HCT116 (cell line): Measurements from ENCODE around the gene OXCT1. TPM values are rescaled to one million over a fixed set of nuclear protein-coding genes. Genes with fewer than 3 reads are reported as not detected.

Source experiments
- ATAC-seq: fragments of 200-7000 bp; cut with Tn5 transposase; 2 replicates; pipeline ENCODE4 v1.9.1; 2020; ENCODE audit warnings: mild to moderate bottlenecking, moderate library complexity
- BruUV-seq: library from RNA; stranded (reverse); fragments of 400-500 nt; replicated peaks from 2 replicates; lab custom pipeline; 2021; lab: Mats Ljungman, UMichigan
- CTCF ChIA-PET: fragments of 300-600 bp; sonication (Branson Sonifier 250); formaldehyde crosslinking; loops from one replicate; lab custom pipeline; 2021; ENCODE audit warnings: antibody characterized with exemption; lab: Charles Lee
- POLR2A ChIA-PET: fragments of 300-600, 350-600 bp; sonication (Branson Sonifier 250); formaldehyde crosslinking; loops from one replicate; lab custom pipeline; 2021; ENCODE audit warnings: antibody characterized with exemption; lab: Charles Lee
- RAD21 ChIA-PET, 2 experiments: fragments of 300-600 bp; sonication (Branson Sonifier 250); formaldehyde crosslinking; loops; one replicate each; lab custom pipeline; 2023; ENCODE audit warnings: low total read pairs in 2 of 2; ENCODE audit not compliant: uncharacterized antibody in 2 of 2, unreplicated experiment in 2 of 2, low non-redundant PET in 1 of 2; lab: Charles Lee
- DNase-seq: peaks from one replicate; pipeline ENCODE4 v3.0.0-alpha.2; 2010; ENCODE audit warnings: low read depth, low spot score
- H2AFZ ChIP-seq: fragments of 200-600 bp; shearing (Covaris generic), sonication (generic); 2 replicates; pipeline ENCODE4 v1.6.1; 2017; ENCODE audit warnings: low read depth, mixed run types, mixed read lengths, antibody characterized with exemption, low read length; ENCODE audit not compliant: poor library complexity, severe bottlenecking
- H3K27ac ChIP-seq: 2 replicates; pipeline ENCODE4 v1.5.1; 2012; ENCODE audit warnings: low read depth, low read length
- H3K27me3 ChIP-seq: fragments of 200-600 bp; sonication (generic); 2 replicates; pipeline ENCODE4 v1.6.1; 2016; ENCODE audit warnings: mixed run types, low read length, mixed read lengths; ENCODE audit not compliant: insufficient read depth
- H3K36me3 ChIP-seq, 2 experiments: fragments of 200-500 bp in 1 of 2; fragments of 200-600 bp in 1 of 2; sonication (Bioruptor generic) in 1 of 2; sonication (generic) in 1 of 2; 2 replicates each; pipeline versions ENCODE4 v1.5.1 to v1.6.1; 2014 to 2016; ENCODE audit warnings: low read length in 2 of 2, inconsistent platforms in 1 of 2, mixed read lengths in 1 of 2, mixed run types in 1 of 2; ENCODE audit not compliant: insufficient read depth in 2 of 2, control insufficient read depth in 1 of 2
- H3K4me1 ChIP-seq, 2 experiments: fragments of 200-600 bp in 1 of 2; sonication (generic) in 1 of 2; 2 replicates each; pipeline versions ENCODE4 v1.5.1 to v1.6.1; 2012 to 2017; ENCODE audit warnings: low read length in 2 of 2, inconsistent platforms in 1 of 2, mild to moderate bottlenecking in 1 of 2, mixed read lengths in 1 of 2, mixed run types in 1 of 2, moderate library complexity in 1 of 2; ENCODE audit not compliant: insufficient read depth in 2 of 2, control insufficient read depth in 1 of 2
- H3K4me2 ChIP-seq: fragments of 200-600 bp; sonication (generic); 2 replicates; pipeline ENCODE4 v1.6.1; 2017; ENCODE audit warnings: mixed run types, low read length, mixed read lengths
- H3K4me3 ChIP-seq, 2 experiments: fragments of 200-600 bp in 1 of 2; sonication (generic) in 1 of 2; replicated peaks in 1 of 2; 2 replicates each; pipeline ENCODE4 v1.5.1; 2011 to 2016; ENCODE audit warnings: low read length in 2 of 2, control low read depth in 1 of 2, low read depth in 1 of 2, mild to moderate bottlenecking in 1 of 2, mixed read lengths in 1 of 2, mixed run types in 1 of 2
- H3K79me2 ChIP-seq: fragments of 200-600 bp; sonication (generic); 2 replicates; pipeline ENCODE4 v1.6.1; 2017; ENCODE audit warnings: mild to moderate bottlenecking, mixed run types, low read length, moderate library complexity, mixed read lengths; ENCODE audit not compliant: insufficient read depth
- H3K9ac ChIP-seq: fragments of 200-600 bp; sonication (generic); 2 replicates; pipeline ENCODE4 v1.6.1; 2016; ENCODE audit warnings: low read length, mixed read lengths
- H3K9me2 ChIP-seq: fragments of 200-600 bp; sonication (generic), shearing (Covaris generic); 2 replicates; pipeline ENCODE4 v1.6.1; 2017; ENCODE audit warnings: mixed run types, mild to moderate bottlenecking, moderate library complexity; ENCODE audit not compliant: insufficient read depth
- H3K9me3 ChIP-seq, 2 experiments: fragments of 200-500 bp in 1 of 2; fragments of 200-600 bp in 1 of 2; sonication (Bioruptor generic) in 1 of 2; sonication (generic) in 1 of 2; 2 replicates each; pipeline ENCODE4 v1.6.1; 2014 to 2017; ENCODE audit warnings: low read length in 2 of 2, mixed read lengths in 2 of 2, inconsistent platforms in 1 of 2, low read depth in 1 of 2, mild to moderate bottlenecking in 1 of 2, mixed run types in 1 of 2, moderate library complexity in 1 of 2; ENCODE audit not compliant: control insufficient read depth in 1 of 2, insufficient read depth in 1 of 2
- H4K20me1 ChIP-seq: fragments of 200-600 bp; sonication (generic), shearing (Covaris generic); 2 replicates; pipeline ENCODE4 v1.6.1; 2017; ENCODE audit warnings: mixed run types, mild to moderate bottlenecking, moderate library complexity; ENCODE audit not compliant: insufficient read depth
- CEBPB ChIP-seq: IDR thresholded peaks from 2 replicates; pipeline ENCODE4 v1.6.1; 2012; ENCODE audit warnings: low read depth
- EGR1 ChIP-seq: IDR thresholded peaks from 2 replicates; pipeline ENCODE4 v1.6.1; 2012; ENCODE audit warnings: low read depth
- ELF1 ChIP-seq: IDR thresholded peaks from 2 replicates; pipeline ENCODE4 v1.6.1; 2012; ENCODE audit warnings: low read depth, borderline replicate concordance
- EZH2 ChIP-seq: fragments of 200-600 bp; sonication (generic); IDR thresholded peaks from 2 replicates; pipeline ENCODE4 v1.6.1; 2017; ENCODE audit warnings: antibody characterized with exemption, mixed run types
- EZH2phosphoT487 ChIP-seq: fragments of 200-600 bp; IDR thresholded peaks from 2 replicates; pipeline ENCODE4 v1.6.1; 2018; ENCODE audit warnings: antibody characterized with exemption, borderline replicate concordance
- FOSL1 ChIP-seq: IDR thresholded peaks from 2 replicates; pipeline ENCODE4 v1.6.1; 2012; ENCODE audit warnings: low read depth
- JUND ChIP-seq: IDR thresholded peaks from 2 replicates; pipeline ENCODE4 v1.6.1; 2012
- POLR2AphosphoS5 ChIP-seq: IDR thresholded peaks from 2 replicates; pipeline ENCODE4 v1.6.1; 2011; ENCODE audit warnings: mild to moderate bottlenecking, low read depth, low read length, moderate library complexity
- RAD21 ChIP-seq: IDR thresholded peaks from 2 replicates; pipeline ENCODE4 v1.6.1; 2012; ENCODE audit warnings: low read depth, mild to moderate bottlenecking
- SRF ChIP-seq: IDR thresholded peaks from 2 replicates; pipeline ENCODE4 v1.6.1; 2012; ENCODE audit warnings: low read depth
- YY1 ChIP-seq: IDR thresholded peaks from 2 replicates; pipeline ENCODE4 v1.6.1; 2011; ENCODE audit warnings: low read length, low read depth, moderate library complexity, mild to moderate bottlenecking; ENCODE audit not compliant: insufficient replicate concordance; ENCODE audit errors: extremely low read depth
- ZFX ChIP-seq: fragments of 450-650 bp; IDR thresholded peaks from 2 replicates; pipeline ENCODE4 v1.6.1; 2017
- intact Hi-C: fragments of 100-400 bp; cut with micrococcal nuclease; formaldehyde crosslinking; loops from 2 replicates; pipeline ENCODE4 v1.10.0; 2022
- total RNA-seq: library from RNA; stranded (reverse); gene quantifications from one replicate; pipeline ENCODE4 v1.2.1, GENCODE V29; 2021; ENCODE audit not compliant: unreplicated experiment
- TF ChIP-seq, protein P1 (sequence below): IDR thresholded peaks from 2 replicates; pipeline ENCODE4 v1.6.1; 2011; ENCODE audit warnings: mild to moderate bottlenecking, low read length, moderate library complexity; ENCODE audit not compliant: insufficient replicate concordance; ENCODE audit errors: extremely low read depth
- TF ChIP-seq, protein P2 (sequence below): IDR thresholded peaks from 2 replicates; pipeline ENCODE4 v1.6.1; 2012
- TF ChIP-seq, protein P3 (sequence below): IDR thresholded peaks from 2 replicates; pipeline ENCODE4 v1.6.1; 2012
- TF ChIP-seq, protein P4 (sequence below): IDR thresholded peaks from 2 replicates; pipeline ENCODE4 v1.6.1; 2012; ENCODE audit warnings: low read depth
- TF ChIP-seq, protein P5 (sequence below), 3 experiments: fragments of 200-600 bp in 1 of 3; sonication (generic) in 1 of 3; IDR thresholded peaks in 2 of 3; conservative IDR thresholded peaks in 1 of 3; 2 replicates each; pipeline ENCODE4 v1.5.1; 2012 to 2017; ENCODE audit warnings: low read depth in 2 of 3, low read length in 2 of 3, antibody characterized with exemption in 1 of 3, borderline replicate concordance in 1 of 3, control low read depth in 1 of 3, mild to moderate bottlenecking in 1 of 3, mixed read lengths in 1 of 3, mixed run types in 1 of 3, moderate library complexity in 1 of 3; ENCODE audit not compliant: insufficient read depth in 1 of 3

The OXCT1 gene
- total RNA-seq, 1 experiment from 2014 or later = 28.1 TPM

DNA sequence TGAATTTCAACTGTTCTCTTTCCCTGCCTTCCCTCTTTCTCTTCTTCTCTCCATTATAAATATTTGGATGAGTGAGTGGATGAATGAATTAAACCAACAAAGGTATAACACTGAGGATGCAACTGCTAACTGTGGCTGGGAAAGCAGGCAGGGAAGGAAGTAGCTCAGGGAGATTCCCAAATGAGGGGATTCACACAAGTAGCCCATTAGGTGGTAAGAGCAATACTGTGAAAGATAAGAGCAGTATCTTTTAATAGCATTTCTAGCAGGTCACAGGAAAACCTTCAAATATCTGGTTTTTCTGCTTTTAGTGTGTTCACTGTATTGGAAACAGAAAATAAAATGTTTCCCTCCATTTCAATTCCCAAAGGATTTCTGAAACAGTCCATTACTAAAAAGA lies 105.6 kb downstream of the OXCT1 start:
- ATAC-seq = no peak

More for the DNA sequence above, 105.6 kb downstream of the OXCT1 start:
- Histone ChIP-seq H3K4me3 (no peak overlapping the region), H2AFZ (no peak overlapping the region), H3K9ac (no peak overlapping the region), H3K9me2 (no peaks in the 10 kb centered on the region), H3K4me1 (no peaks in the 10 kb centered on the region), H3K9me3 (no peaks in the 10 kb centered on the region), H3K36me3 (no peaks in the 10 kb centered on the region), H3K4me2 (no peak overlapping the region), H4K20me1 (no peaks in the 10 kb centered on the region), H3K27me3 (no peaks in the 10 kb centered on the region), H3K79me2 (no peaks in the 10 kb centered on the region)
- no peak for DNase-seq
- POLR2A ChIA-PET = no interaction called here
- BruUV-seq = no TSS peak
- intact Hi-C loops = no loop called here
- CTCF ChIA-PET = no interaction called here
- RAD21 ChIA-PET = no interaction called here
- TF ChIP-seq JUND (no peak), EZH2phosphoT487 (no peak), FOSL1 (no peak), ELF1 (no peak), RAD21 (no peak), EGR1 (no peak), EZH2 (no peak), YY1 (no peak), ZFX (no peak), POLR2AphosphoS5 (no peak), SRF (no peak), CEBPB (no peak)
- TF ChIP-seq, protein P1, sequence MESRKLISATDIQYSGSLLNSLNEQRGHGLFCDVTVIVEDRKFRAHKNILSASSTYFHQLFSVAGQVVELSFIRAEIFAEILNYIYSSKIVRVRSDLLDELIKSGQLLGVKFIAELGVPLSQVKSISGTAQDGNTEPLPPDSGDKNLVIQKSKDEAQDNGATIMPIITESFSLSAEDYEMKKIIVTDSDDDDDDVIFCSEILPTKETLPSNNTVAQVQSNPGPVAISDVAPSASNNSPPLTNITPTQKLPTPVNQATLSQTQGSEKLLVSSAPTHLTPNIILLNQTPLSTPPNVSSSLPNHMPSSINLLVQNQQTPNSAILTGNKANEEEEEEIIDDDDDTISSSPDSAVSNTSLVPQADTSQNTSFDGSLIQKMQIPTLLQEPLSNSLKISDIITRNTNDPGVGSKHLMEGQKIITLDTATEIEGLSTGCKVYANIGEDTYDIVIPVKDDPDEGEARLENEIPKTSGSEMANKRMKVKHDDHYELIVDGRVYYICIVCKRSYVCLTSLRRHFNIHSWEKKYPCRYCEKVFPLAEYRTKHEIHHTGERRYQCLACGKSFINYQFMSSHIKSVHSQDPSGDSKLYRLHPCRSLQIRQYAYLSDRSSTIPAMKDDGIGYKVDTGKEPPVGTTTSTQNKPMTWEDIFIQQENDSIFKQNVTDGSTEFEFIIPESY = no peak
- TF ChIP-seq, protein P2, sequence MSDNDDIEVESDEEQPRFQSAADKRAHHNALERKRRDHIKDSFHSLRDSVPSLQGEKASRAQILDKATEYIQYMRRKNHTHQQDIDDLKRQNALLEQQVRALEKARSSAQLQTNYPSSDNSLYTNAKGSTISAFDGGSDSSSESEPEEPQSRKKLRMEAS = no peak
- TF ChIP-seq, protein P3, sequence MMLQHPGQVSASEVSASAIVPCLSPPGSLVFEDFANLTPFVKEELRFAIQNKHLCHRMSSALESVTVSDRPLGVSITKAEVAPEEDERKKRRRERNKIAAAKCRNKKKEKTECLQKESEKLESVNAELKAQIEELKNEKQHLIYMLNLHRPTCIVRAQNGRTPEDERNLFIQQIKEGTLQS = no peak
- TF ChIP-seq, protein P4, sequence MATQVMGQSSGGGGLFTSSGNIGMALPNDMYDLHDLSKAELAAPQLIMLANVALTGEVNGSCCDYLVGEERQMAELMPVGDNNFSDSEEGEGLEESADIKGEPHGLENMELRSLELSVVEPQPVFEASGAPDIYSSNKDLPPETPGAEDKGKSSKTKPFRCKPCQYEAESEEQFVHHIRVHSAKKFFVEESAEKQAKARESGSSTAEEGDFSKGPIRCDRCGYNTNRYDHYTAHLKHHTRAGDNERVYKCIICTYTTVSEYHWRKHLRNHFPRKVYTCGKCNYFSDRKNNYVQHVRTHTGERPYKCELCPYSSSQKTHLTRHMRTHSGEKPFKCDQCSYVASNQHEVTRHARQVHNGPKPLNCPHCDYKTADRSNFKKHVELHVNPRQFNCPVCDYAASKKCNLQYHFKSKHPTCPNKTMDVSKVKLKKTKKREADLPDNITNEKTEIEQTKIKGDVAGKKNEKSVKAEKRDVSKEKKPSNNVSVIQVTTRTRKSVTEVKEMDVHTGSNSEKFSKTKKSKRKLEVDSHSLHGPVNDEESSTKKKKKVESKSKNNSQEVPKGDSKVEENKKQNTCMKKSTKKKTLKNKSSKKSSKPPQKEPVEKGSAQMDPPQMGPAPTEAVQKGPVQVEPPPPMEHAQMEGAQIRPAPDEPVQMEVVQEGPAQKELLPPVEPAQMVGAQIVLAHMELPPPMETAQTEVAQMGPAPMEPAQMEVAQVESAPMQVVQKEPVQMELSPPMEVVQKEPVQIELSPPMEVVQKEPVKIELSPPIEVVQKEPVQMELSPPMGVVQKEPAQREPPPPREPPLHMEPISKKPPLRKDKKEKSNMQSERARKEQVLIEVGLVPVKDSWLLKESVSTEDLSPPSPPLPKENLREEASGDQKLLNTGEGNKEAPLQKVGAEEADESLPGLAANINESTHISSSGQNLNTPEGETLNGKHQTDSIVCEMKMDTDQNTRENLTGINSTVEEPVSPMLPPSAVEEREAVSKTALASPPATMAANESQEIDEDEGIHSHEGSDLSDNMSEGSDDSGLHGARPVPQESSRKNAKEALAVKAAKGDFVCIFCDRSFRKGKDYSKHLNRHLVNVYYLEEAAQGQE = no peak
- TF ChIP-seq, protein P5, sequence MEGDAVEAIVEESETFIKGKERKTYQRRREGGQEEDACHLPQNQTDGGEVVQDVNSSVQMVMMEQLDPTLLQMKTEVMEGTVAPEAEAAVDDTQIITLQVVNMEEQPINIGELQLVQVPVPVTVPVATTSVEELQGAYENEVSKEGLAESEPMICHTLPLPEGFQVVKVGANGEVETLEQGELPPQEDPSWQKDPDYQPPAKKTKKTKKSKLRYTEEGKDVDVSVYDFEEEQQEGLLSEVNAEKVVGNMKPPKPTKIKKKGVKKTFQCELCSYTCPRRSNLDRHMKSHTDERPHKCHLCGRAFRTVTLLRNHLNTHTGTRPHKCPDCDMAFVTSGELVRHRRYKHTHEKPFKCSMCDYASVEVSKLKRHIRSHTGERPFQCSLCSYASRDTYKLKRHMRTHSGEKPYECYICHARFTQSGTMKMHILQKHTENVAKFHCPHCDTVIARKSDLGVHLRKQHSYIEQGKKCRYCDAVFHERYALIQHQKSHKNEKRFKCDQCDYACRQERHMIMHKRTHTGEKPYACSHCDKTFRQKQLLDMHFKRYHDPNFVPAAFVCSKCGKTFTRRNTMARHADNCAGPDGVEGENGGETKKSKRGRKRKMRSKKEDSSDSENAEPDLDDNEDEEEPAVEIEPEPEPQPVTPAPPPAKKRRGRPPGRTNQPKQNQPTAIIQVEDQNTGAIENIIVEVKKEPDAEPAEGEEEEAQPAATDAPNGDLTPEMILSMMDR (IDR thresholded peaks at IDR 0.05 in 2 of 3, conservative IDR thresholded peaks at IDR 0.05 in 1 of 3; ENCODE audit: borderline replicate concordance in 1 of 3, insufficient read depth in 1 of 3, low read depth in 2 of 3, low read length in 2 of 3) = no peak
- TF ChIP-seq, all 23 proteins: peak for 0
- no peak overlapping the region for H3K27ac ChIP-seq
